ENCODE data around the gene IGFLR1. TPM values are rescaled to one million over a fixed set of nuclear protein-coding genes. Genes with fewer than 3 reads are reported as not detected.

The IGFLR1 gene
- total RNA-seq, 4 donors from 2014 or later, result 1.4 to 11.3 (median 5.1) TPM

DNA sequence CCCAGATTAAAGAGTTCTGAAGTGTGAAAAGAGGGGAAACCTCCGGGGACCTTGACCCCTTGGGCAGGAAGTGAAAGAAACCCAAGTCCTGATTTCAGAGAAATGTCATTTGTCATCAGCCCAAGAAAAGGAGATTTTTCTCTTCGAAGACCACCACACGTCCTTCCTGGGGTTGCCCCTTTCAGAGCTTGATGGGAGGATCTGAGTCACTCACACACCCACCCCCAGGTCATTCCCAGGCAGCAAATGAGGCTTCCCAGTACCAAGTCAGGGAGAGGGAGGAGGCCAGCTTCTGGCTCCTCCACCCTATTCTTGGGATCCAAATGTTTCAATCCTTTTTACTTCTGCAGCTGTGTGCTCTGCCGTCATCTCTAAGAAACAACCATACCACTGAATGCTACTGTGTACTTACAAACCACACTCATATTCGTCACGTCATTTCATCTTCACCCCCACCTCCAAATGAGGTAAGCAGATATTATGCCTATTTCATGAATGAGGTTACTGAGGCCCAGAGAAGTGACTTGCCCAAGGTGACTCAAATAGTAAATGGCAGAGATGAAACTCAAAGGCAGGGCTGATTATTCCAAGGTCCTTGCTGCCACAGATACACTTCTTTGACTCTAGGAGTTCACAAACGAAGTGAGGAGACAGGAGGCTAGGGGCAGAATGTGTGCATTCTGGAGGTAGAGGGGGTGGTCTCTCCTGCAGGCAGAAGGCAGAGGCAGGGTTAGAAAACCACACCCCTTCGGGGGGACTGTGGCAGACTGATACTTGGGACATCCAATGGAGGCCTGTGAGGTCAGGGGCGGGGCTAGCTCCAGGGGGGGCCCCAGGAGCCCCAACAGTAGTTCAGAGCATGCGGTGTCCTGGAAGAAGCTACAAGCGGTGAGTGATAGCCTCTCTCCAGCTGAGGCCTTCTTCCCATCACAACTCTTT is 29.4 kb downstream of the IGFLR1 start:
- WGBS, 2 donors, result 74 to 76% methylated on average over 10 to 11 of the region's 11 CpGs
- no peak for DNase-seq (ENCODE audit: low spot score in 2 of 2)
- TF ChIP-seq, protein P1, sequence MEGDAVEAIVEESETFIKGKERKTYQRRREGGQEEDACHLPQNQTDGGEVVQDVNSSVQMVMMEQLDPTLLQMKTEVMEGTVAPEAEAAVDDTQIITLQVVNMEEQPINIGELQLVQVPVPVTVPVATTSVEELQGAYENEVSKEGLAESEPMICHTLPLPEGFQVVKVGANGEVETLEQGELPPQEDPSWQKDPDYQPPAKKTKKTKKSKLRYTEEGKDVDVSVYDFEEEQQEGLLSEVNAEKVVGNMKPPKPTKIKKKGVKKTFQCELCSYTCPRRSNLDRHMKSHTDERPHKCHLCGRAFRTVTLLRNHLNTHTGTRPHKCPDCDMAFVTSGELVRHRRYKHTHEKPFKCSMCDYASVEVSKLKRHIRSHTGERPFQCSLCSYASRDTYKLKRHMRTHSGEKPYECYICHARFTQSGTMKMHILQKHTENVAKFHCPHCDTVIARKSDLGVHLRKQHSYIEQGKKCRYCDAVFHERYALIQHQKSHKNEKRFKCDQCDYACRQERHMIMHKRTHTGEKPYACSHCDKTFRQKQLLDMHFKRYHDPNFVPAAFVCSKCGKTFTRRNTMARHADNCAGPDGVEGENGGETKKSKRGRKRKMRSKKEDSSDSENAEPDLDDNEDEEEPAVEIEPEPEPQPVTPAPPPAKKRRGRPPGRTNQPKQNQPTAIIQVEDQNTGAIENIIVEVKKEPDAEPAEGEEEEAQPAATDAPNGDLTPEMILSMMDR (IDR thresholded peaks at IDR 0.05), result no peak
- no peak for TF ChIP-seq POLR2A (IDR thresholded peaks at IDR 0.05)
- H3K4me3 ChIP-seq (ENCODE audit: low read depth, poor library complexity, severe bottlenecking), result no peak overlapping the region
- intact Hi-C loops (cut with DNase I; ENCODE audit: low total_unique reads), result no loop called here

DNA sequence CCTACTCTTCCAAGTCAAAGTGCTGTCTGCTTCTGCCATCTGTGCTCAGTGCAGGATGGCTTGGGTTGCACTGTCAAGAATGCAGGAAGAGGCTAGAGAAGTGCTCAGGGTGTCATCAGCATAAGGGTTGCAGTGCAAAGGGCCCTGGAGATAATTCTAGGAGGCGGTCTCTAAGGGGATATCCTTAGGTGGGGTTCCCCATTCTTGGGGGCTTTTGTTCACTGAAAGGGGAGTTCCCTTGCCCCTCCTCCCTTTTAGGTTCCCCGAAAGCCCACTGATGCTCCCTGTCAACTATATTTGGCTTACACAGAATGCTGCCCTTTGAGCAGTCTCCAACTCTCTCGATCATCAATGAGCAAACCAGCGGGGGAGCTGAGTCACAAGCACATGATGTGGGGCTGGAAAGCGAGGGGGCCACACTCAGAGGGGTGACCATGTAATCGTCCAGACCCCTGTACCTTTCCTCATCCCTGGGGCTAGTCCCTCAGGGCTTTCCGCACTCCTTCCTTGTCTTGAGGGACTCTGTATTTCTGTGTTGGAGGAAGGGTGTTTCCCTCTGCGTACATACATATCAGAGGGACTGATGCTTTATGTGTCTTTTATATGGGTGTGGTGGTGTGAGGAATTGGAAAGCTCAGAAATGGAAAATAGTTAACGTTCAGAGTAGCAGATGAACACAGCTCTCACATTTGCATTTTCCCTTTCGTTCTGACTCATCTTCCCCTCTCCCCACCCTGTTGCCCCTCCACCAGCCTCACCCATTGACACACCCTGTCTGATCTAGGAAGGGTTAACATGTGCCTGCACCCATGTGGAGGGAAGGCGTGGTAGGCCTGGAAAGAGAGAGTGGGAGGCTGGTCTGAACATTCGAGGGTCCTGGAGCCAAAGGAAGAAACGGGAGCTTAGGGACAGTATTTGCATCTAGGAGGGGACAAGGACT is 31.2 kb downstream of the IGFLR1 start:
- intact Hi-C loops (cut with DNase I; ENCODE audit: low total_unique reads), result no loop called here
- TF ChIP-seq, protein P1 (IDR thresholded peaks at IDR 0.05), result no peak
- no peak for TF ChIP-seq POLR2A (IDR thresholded peaks at IDR 0.05)
- 39 to 49% methylated on average over 13 of the region's 13 CpGs for WGBS, 2 donors
- no peak overlapping the region for H3K4me3 ChIP-seq (ENCODE audit: low read depth, poor library complexity, severe bottlenecking)
- no peak for DNase-seq (ENCODE audit: low spot score in 2 of 2)

DNA sequence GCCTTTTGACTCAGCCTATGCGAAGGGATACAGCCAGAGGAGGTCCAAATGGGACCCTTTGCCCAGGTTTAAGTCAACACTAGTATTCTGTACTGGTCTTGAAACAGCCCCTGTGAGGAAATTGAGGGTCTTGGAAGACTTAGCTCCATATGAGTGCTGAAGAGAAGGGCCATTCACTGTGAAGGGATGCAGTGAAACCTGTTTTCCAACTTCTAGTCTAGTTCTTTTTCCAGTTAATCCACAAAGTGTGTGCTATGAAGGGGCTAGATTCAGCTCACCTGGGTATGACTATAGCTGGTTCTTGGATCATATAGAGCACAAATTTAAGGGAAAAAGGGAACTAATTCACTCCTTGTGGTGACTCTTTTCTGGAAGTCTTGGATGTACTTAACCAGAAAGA is 33.9 kb downstream of the IGFLR1 start:
- WGBS, 2 donors, result 93 to 94% methylated on average over 1 of the region's 1 CpG
- TF ChIP-seq, protein P1 (IDR thresholded peaks at IDR 0.05), result no peak
- TF ChIP-seq POLR2A (IDR thresholded peaks at IDR 0.05), result no peak
- no peak overlapping the region for H3K4me3 ChIP-seq (ENCODE audit: low read depth, poor library complexity, severe bottlenecking)
- intact Hi-C loops (cut with DNase I; ENCODE audit: low total_unique reads), result no loop called here
- no peak for DNase-seq (ENCODE audit: low spot score in 2 of 2)

DNA sequence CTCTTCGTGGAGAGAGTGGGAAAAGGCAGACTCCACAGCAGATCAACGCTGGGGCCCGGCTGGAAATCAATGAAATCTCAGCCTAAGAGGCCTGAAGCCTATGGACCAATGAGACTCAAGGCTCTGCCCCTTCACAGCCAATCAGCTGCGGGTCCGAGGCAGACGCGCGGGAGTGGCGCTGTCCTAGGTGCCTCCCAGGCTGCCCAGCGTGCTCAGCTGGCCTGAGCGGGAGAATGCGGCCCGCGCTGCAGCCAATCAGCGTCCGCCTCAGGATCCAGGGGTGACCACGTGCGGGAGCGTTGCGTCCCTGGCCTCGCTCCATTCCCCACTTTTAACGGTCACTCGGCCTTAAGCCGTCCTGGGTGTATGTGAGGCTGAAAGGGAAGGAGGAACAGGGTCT is 38.0 kb downstream of the IGFLR1 start, which contains the start of gene ZBTB32:
Gene ZBTB32, plus strand, starts transcription at position 341 of the 400 bp plus-strand sequence. CDS start 10,069 bp downstream, outside the sequence.
- intact Hi-C loops (cut with DNase I; ENCODE audit: low total_unique reads), result no loop called here
- no peak for DNase-seq (ENCODE audit: low spot score in 2 of 2)
- H3K4me3 ChIP-seq (ENCODE audit: low read depth, poor library complexity, severe bottlenecking), result no peak within 1 kb of the TSS
- TF ChIP-seq, protein P1 (IDR thresholded peaks at IDR 0.05), result no peak
- no peak for TF ChIP-seq POLR2A (IDR thresholded peaks at IDR 0.05)
- WGBS, 2 donors, result 42 to 43% methylated on average over 19 to 24 of the region's 24 CpGs

DNA sequence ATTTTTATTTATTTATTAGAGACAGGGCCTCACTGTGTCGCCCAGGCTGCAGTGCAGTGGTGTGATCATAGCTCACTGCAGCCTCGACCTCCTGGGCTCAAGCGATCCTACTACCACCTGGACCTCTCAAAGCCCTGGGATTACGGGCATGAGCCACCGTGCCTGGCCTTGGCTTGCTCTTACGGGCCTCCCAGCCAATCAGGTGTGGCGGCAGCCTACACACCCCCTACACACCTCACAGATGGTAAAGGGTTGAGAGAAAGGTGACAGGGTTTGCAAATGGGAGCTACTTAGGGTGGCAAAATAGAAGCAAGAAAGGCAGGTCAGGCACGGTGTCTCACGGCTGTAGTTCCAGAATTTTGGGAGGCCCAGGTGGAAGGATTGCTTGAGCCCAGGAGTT is 38.9 kb downstream of the IGFLR1 start:
- WGBS, 2 donors, result 53 to 62% methylated on average over 9 of the region's 9 CpGs
- intact Hi-C loops (cut with DNase I; ENCODE audit: low total_unique reads), result no loop called here

More for the DNA sequence above, 38.9 kb downstream of the IGFLR1 start:
- no peak for DNase-seq (ENCODE audit: low spot score in 2 of 2)
- H3K4me3 ChIP-seq (ENCODE audit: low read depth, poor library complexity, severe bottlenecking), result no peak overlapping the region
- TF ChIP-seq, protein P1 (IDR thresholded peaks at IDR 0.05), result no peak
- no peak for TF ChIP-seq POLR2A (IDR thresholded peaks at IDR 0.05)
